HepG2 (cell line): ENCODE measurements around the gene CD8A. TPM values are rescaled to one million over a fixed set of nuclear protein-coding genes. Genes with fewer than 3 reads are reported as not detected.
A peak's percentile ranks its signal among the peaks of the same experiment; 100 is the strongest.

Source experiments
- ATAC-seq: fragments of 200-7000 bp; cut with Tn5 transposase; 3 replicates; pipeline ENCODE4 v1.9.1; 2020; ENCODE audit warnings: mild to moderate bottlenecking, moderate library complexity
- BruUV-seq: library from RNA; stranded (reverse); fragments of 400-500 nt; replicated peaks from 2 replicates; lab custom pipeline; 2021; lab: Mats Ljungman, UMichigan
- CTCF ChIA-PET: fragments of 300-600 bp; formaldehyde crosslinking; extraction: SDS; loops from one replicate; lab custom pipeline; 2021; ENCODE audit warnings: low total read pairs, inconsistent platforms, low intra/inter-chr PET ratio; lab: Yijun Ruan, JAX
- POLR2A ChIA-PET: fragments of 350-600 bp; sonication (Branson Sonifier 250); formaldehyde crosslinking; loops from one replicate; lab custom pipeline; 2020; ENCODE audit warnings: antibody characterized with exemption, inconsistent platforms; lab: Yijun Ruan, JAX
- DNase-seq: peaks from one replicate; pipeline ENCODE4 v3.0.0-alpha.2; 2015; ENCODE audit warnings: low spot score
- FAIRE-seq: peaks from 3 replicates; lab custom pipeline; 2011; peaks lifted over from hg19 to GRCh38; lab: Jason Lieb, UNC
- H2AFZ ChIP-seq: one replicate; pipeline ENCODE4 v1.6.1; 2011; ENCODE audit warnings: low read length, inconsistent platforms
- H3K27ac ChIP-seq: fragments of 300-600 bp; 3 replicates; pipeline ENCODE4 v1.8.0; 2011; ENCODE audit warnings: mixed run types, mild to moderate bottlenecking, mixed read lengths, low read length, inconsistent platforms; ENCODE audit not compliant: insufficient read depth; ENCODE audit errors: extremely low read length
- H3K27me3 ChIP-seq, 2 experiments: fragments of 200-600 bp in 1 of 2; 2 replicates in 1 of 2; 3 replicates in 1 of 2; pipeline versions ENCODE4 v1.6.0 to v1.8.0; 2011; ENCODE audit warnings: low read length in 2 of 2, mild to moderate bottlenecking in 2 of 2, moderate library complexity in 2 of 2, inconsistent platforms in 1 of 2; ENCODE audit not compliant: insufficient read depth in 2 of 2, control insufficient read depth in 1 of 2
- H3K36me3 ChIP-seq, 2 experiments: fragments of 200-600 bp in 1 of 2; replicated peaks in 1 of 2; 2 replicates in 1 of 2; 3 replicates in 1 of 2; pipeline versions ENCODE4 v1.5.1 to v1.8.0; 2011; ENCODE audit warnings: low read length in 2 of 2, inconsistent platforms in 1 of 2; ENCODE audit not compliant: insufficient read depth in 2 of 2, control insufficient read depth in 1 of 2
- H3K4me1 ChIP-seq: 2 replicates; pipeline ENCODE4 v1.5.1; 2012; ENCODE audit warnings: low read length, inconsistent platforms; ENCODE audit not compliant: insufficient read depth
- H3K4me2 ChIP-seq: 2 replicates; pipeline ENCODE4 v1.6.0; 2011; ENCODE audit warnings: low read depth, low read length, inconsistent platforms
- H3K4me3 ChIP-seq, 3 experiments: fragments of 200-600 bp in 1 of 3; sonication (generic), shearing (Covaris generic) in 1 of 3; replicated peaks in 1 of 3; 2 replicates each; pipeline ENCODE4 v1.5.1; 2011 to 2016; ENCODE audit warnings: low read length in 3 of 3, inconsistent platforms in 2 of 3, low read depth in 2 of 3, mild to moderate bottlenecking in 2 of 3, control low read depth in 1 of 3, mixed read lengths in 1 of 3; ENCODE audit not compliant: insufficient read depth in 1 of 3
- H3K79me2 ChIP-seq: one replicate; pipeline ENCODE4 v1.6.1; 2011; ENCODE audit warnings: low read length, inconsistent platforms; ENCODE audit not compliant: insufficient read depth
- H3K9ac ChIP-seq: 2 replicates; pipeline ENCODE4 v1.6.0; 2011; ENCODE audit warnings: mild to moderate bottlenecking, low read depth, low read length, inconsistent platforms; ENCODE audit not compliant: insufficient read depth
- H3K9me3 ChIP-seq: 2 replicates; pipeline ENCODE4 v1.5.1; 2012; ENCODE audit warnings: mild to moderate bottlenecking, low read length
- H4K20me1 ChIP-seq: 2 replicates; pipeline ENCODE4 v1.6.0; 2011; ENCODE audit warnings: inconsistent platforms, mild to moderate bottlenecking, low read length, moderate library complexity; ENCODE audit not compliant: insufficient read depth
- ATF4 ChIP-seq, 2 experiments: fragments of 450-650 bp in 1 of 2; sonication (generic) in 1 of 2; formaldehyde crosslinking; IDR thresholded peaks; 2 replicates each; pipeline versions ENCODE4 v1.5.0 to v1.8.0; 2020 to 2022; ENCODE audit warnings: mild to moderate bottlenecking in 1 of 2, missing genetic modification reagents in 1 of 2
- CEBPB ChIP-seq: IDR thresholded peaks from 2 replicates; pipeline ENCODE4 v1.6.1; 2011; ENCODE audit warnings: low read depth, low read length, improper control_type of control experiment, borderline replicate concordance
- CEBPG ChIP-seq: IDR thresholded peaks from 2 replicates; pipeline ENCODE4 v1.6.1; 2016
- ESRRA ChIP-seq: sonication (generic); formaldehyde crosslinking; IDR thresholded peaks from 2 replicates; pipeline ENCODE4 v1.5.1; 2020; ENCODE audit warnings: mild to moderate bottlenecking, low read depth, missing genetic modification reagents
- GMEB1 ChIP-seq: sonication (generic); formaldehyde crosslinking; IDR thresholded peaks from 2 replicates; pipeline ENCODE4 v1.5.1; 2020; ENCODE audit warnings: missing genetic modification reagents, mild to moderate bottlenecking, borderline replicate concordance
- HNF1B ChIP-seq: sonication (generic); formaldehyde crosslinking; IDR thresholded peaks from 2 replicates; pipeline ENCODE4 v1.5.1; 2020; ENCODE audit warnings: mild to moderate bottlenecking, moderate library complexity, missing genetic modification reagents
- RFX1 ChIP-seq: fragments of 450-650 bp; IDR thresholded peaks from 2 replicates; pipeline ENCODE4 v1.6.1; 2017
- RFX3 ChIP-seq: IDR thresholded peaks from 2 replicates; pipeline ENCODE4 v1.6.1; 2016; ENCODE audit warnings: missing biosample characterization, missing genetic modification reagents
- ZNF12 ChIP-seq: sonication (generic); formaldehyde crosslinking; IDR thresholded peaks from 2 replicates; pipeline ENCODE4 v1.5.0; 2020; ENCODE audit warnings: missing genetic modification reagents
- ZNF34 ChIP-seq: sonication (generic); formaldehyde crosslinking; IDR thresholded peaks from 2 replicates; pipeline ENCODE4 v1.4.0; 2020; ENCODE audit warnings: mild to moderate bottlenecking, missing genetic modification reagents, borderline replicate concordance
- ZNF550 ChIP-seq: sonication (generic); formaldehyde crosslinking; IDR thresholded peaks from 2 replicates; pipeline ENCODE4 v1.4.0; 2020; ENCODE audit warnings: mild to moderate bottlenecking, missing genetic modification reagents, borderline replicate concordance
- ZNF580 ChIP-seq: IDR thresholded peaks from 2 replicates; pipeline ENCODE4 v1.6.1; 2016; ENCODE audit warnings: low read depth, borderline replicate concordance
- ZNF674 ChIP-seq: sonication (generic); formaldehyde crosslinking; IDR thresholded peaks from 2 replicates; pipeline ENCODE4 v1.5.0; 2020; ENCODE audit warnings: low read depth, mild to moderate bottlenecking, missing genetic modification reagents
- ZNF7 ChIP-seq: IDR thresholded peaks from 2 replicates; pipeline ENCODE4 v1.6.1; 2016; ENCODE audit warnings: missing biosample characterization, missing genetic modification reagents
- ZNF747 ChIP-seq: sonication (generic); formaldehyde crosslinking; IDR thresholded peaks from 2 replicates; pipeline ENCODE4 v1.8.1; 2023; ENCODE audit warnings: missing genetic modification reagents, mild to moderate bottlenecking, borderline replicate concordance
- WGBS: methylation state at CpG from one replicate; pipeline ENCODE4 v1.1.6; 2017; ENCODE audit warnings: low lambda C conversion rate; 5-methylcytosine and 5-hydroxymethylcytosine counted together
- in situ Hi-C: cut with HindIII; loops from 2 replicates; pipeline ENCODE4 v1.10.0; 2017; ENCODE audit warnings: low pct_unique_long_range_greater_than_20kb; ENCODE audit not compliant: extremely low pct_ligation_motif_present
- intact Hi-C: fragments of 100-400 bp; cut with micrococcal nuclease; formaldehyde crosslinking; loops from one replicate; pipeline ENCODE4 v1.10.0; 2022; ENCODE audit not compliant: unreplicated experiment
- polyA plus RNA-seq, 8 experiments: library from polyadenylated mRNA; depleted of rRNA in 3 of 8; stranded (reverse) in 7 of 8; unstranded in 1 of 8; fragments of >200 nt; fragmentation: Illumina TruSeq in 4 of 8; extraction: Trizol in 4 of 8; gene quantifications; 2 replicates each; pipeline versions ENCODE4 v1.2.1 to v1.2.3, GENCODE V29; 2011 to 2016; ENCODE audit warnings: low read depth in 4 of 8, missing spikeins in 1 of 8, mixed read lengths in 1 of 8; ENCODE audit not compliant: insufficient read depth in 1 of 8
- total RNA-seq, 5 experiments: library from RNA; depleted of rRNA; stranded (reverse); fragments of >200 nt; fragmentation: Illumina TruSeq; extraction: Trizol; gene quantifications; 2 replicates each; pipeline ENCODE4 v1.2.3, GENCODE V29; 2016; ENCODE audit warnings: low read depth in 1 of 5

The CD8A gene
- total and polyA plus RNA-seq, 2 of the 13 experiments (the other 11 are each of a cell fraction or from before 2014, with no cell fraction given), result 0.09 TPM; not detected in 1

GRCh38 chr2:86747711-86748639 lies 42.7 kb downstream of the CD8A start:
- Histone ChIP-seq H3K79me2 (peaks cover 59% of the 10 kb centered on the region), H4K20me1 (peaks cover 5% of the 10 kb centered on the region; the same call in 1 of the 2 replicates), H3K36me3 (peaks cover 10 to 69% of the 10 kb centered on the region in 2 experiments), H3K9me3 (peaks cover 13% of the 10 kb centered on the region), H3K4me3 (no peak overlapping the region), H3K9ac (no peak overlapping the region), H3K27ac (no peak overlapping the region), H2AFZ (no peak overlapping the region), H3K4me1 (no peaks in the 10 kb centered on the region), H3K27me3 (no peaks in the 10 kb centered on the region), H3K4me2 (no peak overlapping the region)
- TF ChIP-seq ESRRA (no peak), ZNF550 (no peak), ZNF747 (CRISPR knock-in tag) (no peak), ZNF580 (CRISPR knock-in tag) (no peak), ZNF7 (no peak), RFX3 (CRISPR knock-in tag) (peak; percentile 56), HNF1B (no peak), ZNF674 (CRISPR knock-in tag) (no peak), ZNF34 (no peak), CEBPG (CRISPR knock-in tag) (peak; percentile 67), CEBPB (peak; percentile 86), ATF4 (CRISPR knock-in tag; IDR thresholded peaks at IDR 0.05) (peak in 1 of 2 experiments; percentile 97; a peak in 2 of 4 replicates), RFX1 (peak; percentile 28; the same call in 1 of the 2 replicates), GMEB1 (CRISPR knock-in tag) (no peak), ZNF12 (CRISPR knock-in tag) (peak; percentile 100)
- FAIRE-seq (no peak), DNase-seq (peak; percentile 12), ATAC-seq (0 out of 3 replicates have a peak, but pooled peaks have one; percentile 29)
- in situ Hi-C loops, result no loop called here
- POLR2A ChIA-PET, result interaction anchor here (0.5 to 1.4 kb wide), 4 partner anchors 60 to 1419 kb away, joined by 3 to 7 read pairs (median 3); partner anchors contain the start of gene KDM3A
- CTCF ChIA-PET, result no interaction called here
- no TSS peak for BruUV-seq
- 97% methylated on average over 9 of the region's 9 CpGs for WGBS
- intact Hi-C loops, result no loop called here
